ENCODE results near the gene CTNNA1.

- TF ChIP-seq CTCF (IDR thresholded peaks at IDR 0.05) (no peak), POLR2A (IDR thresholded peaks at IDR 0.05) (no peak)
Observed at GRCh38 chr5:138754699-138755057, 1.5 kb downstream of the CTNNA1 start.

Measured in adrenal gland (tissue), 5 donors.